Posterior cingulate gyrus (tissue), 11 donors: Measurements from ENCODE around the gene CYP27B1.

Experiments
- DNase-seq, 10 donors: peaks; one replicate each; pipeline versions ENCODE4 v3.0.0 to v3.0.0-alpha.2; 2020 to 2021; ENCODE audit warnings: mixed read lengths in 3 of 10
- intact Hi-C: fragments of 100-400 bp; cut with DNase I; formaldehyde crosslinking; loops from one replicate; pipeline ENCODE4 v1.15.1; 2023

CYP27B1 gene

DNA sequence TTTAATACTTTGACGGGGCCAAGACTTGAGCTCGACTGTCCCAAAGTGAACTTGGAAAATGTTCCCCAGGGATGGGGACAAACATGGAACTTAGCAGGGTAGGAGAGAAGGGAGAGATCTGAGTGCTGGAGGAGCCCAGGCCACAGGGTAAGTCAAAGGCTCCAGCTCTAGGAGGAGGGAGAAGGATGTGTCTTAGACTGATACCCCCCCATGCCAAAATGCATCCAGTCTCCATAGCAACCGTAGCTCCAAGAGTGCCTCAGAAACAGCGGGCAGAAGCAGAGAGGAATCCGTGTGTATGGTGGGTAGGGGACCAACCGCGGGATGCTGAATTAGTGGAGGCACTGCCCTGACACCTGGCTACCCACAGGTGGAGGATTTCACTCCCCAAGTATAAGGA is 27.5 kb downstream of the CYP27B1 start:
- intact Hi-C loops: loop anchor here (5.0 kb wide), 1 partner anchor 157 kb away; no protein-coding TSS in a partner anchor
- DNase-seq: no peak

DNA sequence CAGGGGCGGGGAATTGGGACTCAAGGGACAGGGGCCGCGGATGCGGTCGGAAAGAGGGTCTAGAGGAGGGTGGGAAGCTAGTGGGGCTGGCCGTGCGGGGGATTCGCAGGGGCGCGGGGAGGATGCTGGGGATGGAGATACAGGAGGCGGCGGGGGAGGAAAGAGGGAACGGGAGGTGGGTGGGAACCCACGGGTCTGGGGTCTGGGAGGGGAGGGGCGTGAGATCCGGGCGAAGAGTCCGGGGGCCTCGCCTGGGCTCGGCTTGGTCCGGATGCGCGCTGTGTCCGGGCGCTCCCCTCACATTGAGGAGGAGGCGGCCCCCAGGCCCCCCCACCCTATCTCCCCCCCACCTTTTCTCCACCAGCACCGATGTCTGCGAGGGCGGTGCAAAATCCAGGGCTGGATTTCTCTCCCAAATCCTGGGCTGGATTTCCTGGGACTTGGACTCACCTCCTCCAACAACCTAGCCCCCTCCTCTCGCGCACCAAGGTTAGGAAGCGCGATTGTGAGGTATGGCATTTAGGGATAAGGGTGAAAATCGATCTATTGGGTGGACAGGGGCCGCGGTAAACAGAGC is 28.1 kb downstream of the CYP27B1 start, which contains the start of gene AGAP2:
AGAP2 (minus strand) TSS at position 82 of the 577 bp plus-strand sequence. CDS start 496 bp downstream, outside the sequence.
- DNase-seq: peak in 7 of 10 donors; percentile 59 to 94 (median 63)
- intact Hi-C loops: loop anchor here (5.0 kb wide), 1 partner anchor 156 kb away; no protein-coding TSS in a partner anchor

DNA sequence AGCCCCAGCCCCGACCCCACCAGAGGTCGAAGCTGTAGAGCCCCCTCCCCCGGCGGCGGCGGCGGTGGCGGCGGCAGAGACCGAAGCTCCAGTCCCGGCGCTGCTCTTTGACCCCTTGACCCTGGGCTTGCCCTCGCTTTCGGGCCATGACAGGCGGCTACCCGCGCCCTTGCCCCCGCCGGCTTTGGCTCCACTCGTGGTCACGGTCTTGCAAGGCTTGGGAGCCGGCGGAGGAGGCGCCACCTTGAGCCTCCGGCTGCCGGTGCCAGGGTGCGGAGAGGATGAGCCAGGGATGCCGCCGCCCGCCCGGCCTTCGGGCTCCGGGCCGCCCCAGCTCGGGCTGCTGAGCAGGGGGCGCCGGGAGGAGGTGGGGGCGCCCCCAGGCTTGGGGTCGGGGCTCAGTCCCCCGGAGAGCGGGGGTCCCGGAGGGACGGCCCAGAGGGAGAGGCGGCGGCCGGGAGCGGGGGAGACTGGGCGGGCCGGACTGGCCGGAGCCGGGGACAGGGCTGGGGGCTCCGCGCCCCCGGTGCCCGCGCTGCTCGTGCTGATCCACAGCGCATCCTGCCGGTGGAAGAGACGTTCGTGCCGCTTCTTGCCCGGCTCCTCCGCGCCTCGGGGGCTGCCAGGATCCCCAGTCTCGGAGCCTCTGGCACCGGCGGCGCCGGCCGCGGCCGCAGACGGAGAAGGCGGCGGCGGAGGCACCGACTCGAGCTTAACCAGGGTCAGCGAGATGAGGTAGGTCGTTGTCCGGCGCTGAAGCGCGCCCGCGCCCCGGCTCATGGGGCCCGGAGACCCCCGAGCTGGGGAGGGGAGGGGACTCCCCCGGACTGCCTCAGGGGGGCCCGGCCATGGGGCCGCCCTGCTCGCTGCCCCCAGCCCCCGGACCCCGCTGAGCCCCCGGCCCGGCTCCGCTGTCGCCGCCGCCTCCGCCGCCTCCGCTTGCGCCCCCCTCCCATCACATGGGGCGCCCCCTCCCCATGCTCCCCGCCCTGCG is 29.1 kb downstream of the CYP27B1 start:
- intact Hi-C loops: loop anchor here (5.0 kb wide), 1 partner anchor 155 kb away; no protein-coding TSS in a partner anchor
- DNase-seq: peak in 2 of 10 donors; percentile 40 to 92

DNA sequence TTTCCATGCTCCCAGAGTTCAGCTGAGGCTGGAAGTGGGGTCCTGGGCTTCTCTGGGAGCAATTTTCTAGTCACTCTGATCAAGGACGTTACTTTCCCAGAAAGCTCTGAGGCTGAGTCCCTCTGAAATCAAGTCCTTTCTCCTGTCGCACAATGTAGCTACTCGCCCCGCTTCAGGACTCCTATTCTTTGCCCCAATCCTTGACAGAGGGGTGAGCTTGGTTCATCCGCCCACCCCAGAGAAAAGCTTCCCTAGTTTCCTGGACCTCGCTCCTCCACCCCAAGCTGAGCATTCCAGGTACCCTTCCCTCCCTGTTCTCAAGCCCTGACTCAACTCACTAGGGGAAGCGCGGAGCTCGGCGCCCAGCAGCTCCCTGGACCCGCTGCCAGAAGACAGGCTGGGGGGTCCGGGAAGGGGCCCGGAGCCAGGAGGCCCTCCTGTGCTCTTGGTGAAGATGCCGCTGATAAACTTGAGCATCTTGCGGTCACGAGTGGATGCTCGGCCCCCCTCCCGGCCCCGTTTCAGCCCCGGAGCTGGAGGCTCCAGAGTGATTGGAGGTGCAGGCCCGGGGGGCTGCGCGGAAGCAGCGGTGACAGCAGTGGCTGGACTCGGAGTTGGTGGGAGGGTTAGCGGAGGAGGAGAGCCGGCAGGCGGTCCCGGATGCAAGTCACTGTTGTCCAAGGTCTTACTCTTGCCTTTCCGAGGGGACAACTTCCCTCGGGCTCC is 30.0 kb downstream of the CYP27B1 start:
- DNase-seq: peak in 1 of 10 donors; percentile 70
- intact Hi-C loops: loop anchor here (5.0 kb wide), 1 partner anchor 155 kb away; no protein-coding TSS in a partner anchor

DNA sequence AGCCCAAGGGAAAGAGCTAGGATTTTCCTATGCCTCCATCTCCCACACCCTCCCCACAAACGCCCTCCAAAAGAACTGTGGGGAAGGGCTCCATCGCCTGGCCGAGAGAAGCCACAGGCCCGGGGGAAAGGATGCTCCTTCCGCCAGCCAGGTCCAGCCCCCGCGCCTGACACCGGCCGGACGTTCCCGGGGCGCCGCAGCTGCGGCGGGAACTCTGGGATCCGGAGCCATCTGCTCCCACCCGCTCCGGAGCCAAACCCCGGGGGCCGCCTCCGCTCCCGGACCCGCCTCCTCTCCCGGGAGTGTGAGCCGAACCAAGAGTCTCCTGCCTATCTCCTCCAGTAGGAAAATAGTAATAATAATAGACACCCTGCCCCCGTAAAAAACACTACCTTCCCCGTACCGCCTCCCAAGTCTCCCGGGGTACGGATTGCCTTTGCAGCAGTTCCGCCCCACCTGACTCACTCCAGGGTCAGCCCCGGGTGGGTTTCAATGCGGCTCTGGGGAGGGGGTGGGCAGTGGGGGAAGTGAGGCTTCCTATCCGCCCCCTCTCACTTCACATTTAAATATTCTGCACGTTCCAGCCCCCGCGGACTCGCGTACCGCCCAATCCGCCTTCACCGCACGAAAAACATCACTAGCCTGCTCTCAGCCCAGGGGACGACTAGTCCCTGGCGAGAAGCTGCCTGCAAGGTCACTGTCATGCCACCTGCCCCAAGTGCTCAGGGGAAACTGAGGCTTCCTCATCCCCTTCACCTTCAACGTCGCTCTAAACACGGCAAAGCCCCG is 30.7 kb downstream of the CYP27B1 start:
- intact Hi-C loops: loop anchor here (5.0 kb wide), 1 partner anchor 154 kb away; no protein-coding TSS in a partner anchor
- peak in 8 of 10 donors; percentile 49 to 93 (median 62) for DNase-seq

DNA sequence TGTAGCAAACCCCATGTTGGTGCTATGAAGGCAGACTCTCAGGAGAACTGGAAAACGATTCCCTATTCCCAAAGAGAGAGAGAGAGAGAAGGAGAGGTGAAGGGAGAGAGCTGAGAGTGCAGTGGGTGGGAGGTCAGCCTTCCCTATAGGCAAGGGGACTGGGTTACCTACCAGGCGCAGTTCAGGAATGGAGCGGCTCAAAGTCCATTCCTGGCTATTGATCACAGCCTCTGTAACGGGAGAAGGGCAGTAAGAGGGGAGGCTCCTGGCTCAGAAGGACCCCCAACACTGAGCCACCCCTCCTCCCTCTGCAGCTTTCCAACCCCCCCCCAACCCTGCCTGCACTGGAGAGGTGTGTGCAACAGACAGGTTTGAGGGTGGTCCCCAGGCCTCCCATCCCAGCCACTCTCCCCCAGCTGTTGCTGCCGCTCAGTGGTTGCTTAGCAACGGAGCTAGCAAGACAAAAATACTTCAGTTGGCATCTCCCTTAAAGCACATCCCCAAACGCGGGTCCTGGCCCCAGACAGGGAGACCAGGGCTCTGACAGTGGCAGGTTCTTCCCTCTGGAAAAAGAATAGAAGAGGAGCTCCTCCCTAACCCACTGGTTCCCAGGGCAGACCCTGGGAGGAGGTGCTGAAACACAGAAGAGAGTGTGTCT is 31.6 kb downstream of the CYP27B1 start:
- no peak for DNase-seq
- intact Hi-C loops: loop anchor here (5.0 kb wide), 1 partner anchor 153 kb away; no protein-coding TSS in a partner anchor

DNA sequence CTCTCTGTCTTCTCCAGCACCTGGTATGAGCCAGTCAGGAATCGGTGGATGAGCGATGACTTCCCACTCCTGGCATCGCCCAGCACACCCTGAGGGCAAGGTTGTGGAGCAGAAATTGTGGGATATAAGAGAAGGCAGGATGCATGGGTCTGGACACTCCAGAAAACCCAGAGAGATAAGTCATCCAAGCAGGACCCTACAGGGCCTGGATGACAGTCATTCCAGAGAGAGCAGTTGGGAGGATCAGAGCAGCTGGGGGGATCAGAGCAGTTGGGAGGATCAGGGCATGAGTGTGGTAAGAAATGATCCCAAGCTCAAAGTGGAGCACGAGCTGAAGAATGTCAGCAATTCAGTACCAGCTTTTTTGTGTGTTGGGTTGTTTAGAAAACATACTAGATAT is 32.3 kb downstream of the CYP27B1 start:
- intact Hi-C loops: no loop called here

DNA sequence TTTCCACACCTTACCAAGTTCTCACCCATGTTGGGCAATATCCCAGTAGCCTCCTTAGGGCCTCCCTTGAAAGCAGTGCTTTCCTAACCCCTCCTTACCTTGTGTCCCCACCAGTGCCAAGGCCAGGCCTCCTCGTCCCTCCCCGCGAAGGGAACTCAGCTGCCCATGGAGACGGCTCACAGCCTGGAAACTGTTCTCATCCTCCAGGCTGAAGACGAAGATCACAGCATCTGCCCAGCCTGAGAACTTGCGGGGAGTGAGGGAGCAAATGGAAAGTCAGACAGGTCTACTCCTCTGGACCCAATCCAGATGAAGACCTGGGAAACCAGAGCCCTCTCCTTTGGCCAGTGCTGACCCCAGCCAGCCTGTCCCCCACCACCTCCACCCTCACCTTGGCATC is 33.0 kb downstream of the CYP27B1 start:
- intact Hi-C loops: no loop called here
- peak in 1 of 10 donors; percentile 56 for DNase-seq

More for the DNA sequence above, 32.3 kb downstream of the CYP27B1 start:
- no peak for DNase-seq

DNA sequence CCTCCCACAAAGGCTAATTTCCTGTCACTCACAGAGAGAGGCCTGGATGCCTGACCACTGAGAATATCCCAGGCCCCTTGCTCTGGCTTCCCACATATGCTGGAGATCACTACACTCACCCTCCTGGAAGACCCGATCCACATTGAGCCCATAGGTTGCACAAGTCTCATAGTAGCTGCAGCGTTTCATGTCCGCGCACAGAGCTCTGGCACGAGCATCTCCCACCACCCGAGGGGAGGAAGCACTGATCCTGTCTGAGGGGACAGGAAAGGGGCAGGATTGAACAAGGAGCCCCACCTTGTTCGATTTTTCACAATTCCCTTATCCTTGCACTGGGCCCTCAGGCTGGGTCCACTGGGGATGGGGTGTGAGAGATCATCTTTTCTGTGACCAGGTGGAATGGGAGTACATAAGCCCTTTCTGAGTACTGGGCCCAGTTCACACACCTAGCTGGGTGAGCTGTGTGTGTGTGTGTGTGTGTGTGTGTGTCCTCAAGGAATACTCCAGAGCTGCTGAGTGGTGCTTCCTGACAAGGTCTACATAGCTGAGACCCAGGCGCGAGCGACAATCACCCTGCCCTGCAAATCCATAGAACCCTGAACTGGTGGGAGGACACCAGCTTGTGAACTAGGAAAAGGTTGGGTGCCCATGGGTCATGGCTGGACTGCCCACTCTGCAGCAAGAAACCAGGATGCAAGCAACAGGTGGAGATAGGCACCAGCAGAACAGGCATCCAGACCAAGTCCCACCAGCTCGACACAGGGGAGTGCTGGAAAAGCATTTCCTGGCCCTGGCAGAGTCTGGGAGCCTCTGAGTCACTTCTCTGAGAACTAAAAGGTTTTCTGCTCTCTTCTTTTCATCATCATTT is 33.9 kb downstream of the CYP27B1 start:
- intact Hi-C loops: no loop called here
- peak in 2 of 10 donors; percentile 2 to 70 for DNase-seq

DNA sequence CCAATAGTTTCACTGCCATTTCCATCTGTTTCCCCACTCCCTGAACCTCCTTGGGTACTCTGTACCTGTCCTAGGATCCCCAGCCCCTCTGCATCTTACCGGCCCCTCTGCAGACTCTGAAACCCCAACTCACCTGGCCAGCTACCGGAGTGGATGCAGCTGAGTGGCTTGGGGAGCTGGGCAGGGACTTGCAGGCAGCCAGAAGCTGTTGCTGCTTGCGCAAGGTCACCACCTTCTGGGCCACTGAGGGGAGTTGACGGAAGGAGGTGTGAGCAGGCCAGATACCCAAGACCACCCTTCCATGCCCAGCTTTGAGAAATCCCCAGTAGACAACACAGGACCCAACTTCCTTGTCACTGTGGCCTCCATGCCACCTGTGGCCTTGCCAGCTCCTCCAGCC is 34.6 kb downstream of the CYP27B1 start:
- intact Hi-C loops: no loop called here
- DNase-seq: peak in 1 of 10 donors; percentile 26

DNA sequence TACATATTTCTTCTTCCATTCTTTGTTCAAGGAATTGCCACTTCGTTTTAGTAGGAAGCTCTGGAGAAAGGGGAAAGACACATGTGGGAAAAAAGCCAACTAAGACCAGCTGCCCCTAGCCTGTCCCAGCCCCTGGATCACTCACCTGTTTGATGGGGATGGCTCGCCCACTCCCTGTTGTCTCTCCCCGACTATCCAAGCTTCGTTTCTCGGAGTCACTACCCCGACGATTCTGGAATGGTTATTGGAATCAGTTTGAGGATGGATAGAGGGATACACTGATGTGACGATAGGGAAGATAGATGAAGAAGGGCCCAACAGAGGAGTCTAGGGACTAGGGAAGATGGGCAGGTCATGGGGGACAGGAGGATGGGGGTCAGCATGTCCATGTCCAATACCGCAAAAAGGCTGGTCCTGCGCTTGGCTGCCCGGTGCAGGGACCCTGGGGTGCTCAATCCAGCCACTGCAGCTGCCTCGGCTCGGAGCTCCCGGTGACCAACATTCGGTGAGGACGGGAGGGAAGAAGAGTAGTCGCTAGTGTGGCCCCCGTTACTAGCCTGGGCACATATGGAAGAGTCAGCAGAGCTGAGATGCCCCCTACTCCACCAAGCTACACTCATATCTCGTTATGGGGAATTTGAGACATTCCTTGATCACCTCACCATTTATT is 35.3 kb downstream of the CYP27B1 start:
- intact Hi-C loops: no loop called here
- peak in 1 of 10 donors; percentile 47 for DNase-seq

DNA sequence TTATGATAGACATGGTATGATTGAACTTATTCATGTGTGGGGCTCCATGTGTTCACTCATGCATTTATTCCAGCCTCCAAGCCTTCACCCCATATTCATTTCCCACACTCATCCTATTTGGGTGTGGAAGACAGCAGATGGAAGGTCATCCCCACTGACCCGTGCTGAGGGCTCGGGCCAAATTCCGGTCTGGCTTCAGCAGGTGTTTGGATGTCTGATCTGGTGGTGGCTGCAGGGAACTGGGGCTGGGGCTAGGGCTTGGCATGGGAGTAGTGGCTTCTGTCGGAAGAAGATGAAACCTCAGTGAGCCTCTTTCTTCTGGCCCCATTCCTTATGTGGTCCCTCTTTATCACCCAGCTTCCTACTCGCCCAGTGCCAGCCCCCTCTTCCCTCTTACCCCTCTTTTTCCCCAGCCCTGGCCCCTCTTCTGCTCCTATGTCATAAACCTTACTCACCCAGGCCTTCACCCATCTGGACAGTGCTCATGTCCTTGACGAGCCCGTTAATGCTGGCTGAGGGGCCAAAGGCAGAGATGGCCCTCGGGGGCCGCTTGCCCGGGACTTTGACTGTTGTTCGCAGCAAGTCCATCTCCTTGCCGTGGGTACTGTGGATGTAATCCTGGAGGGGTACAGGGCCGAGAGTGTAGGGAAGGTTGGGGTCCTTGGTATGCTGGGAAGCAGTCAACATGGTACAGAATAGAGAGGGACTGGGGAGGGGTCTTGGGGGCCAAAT is 36.4 kb downstream of the CYP27B1 start:
- peak in 1 of 10 donors; percentile 51 for DNase-seq
- intact Hi-C loops: no loop called here

DNA sequence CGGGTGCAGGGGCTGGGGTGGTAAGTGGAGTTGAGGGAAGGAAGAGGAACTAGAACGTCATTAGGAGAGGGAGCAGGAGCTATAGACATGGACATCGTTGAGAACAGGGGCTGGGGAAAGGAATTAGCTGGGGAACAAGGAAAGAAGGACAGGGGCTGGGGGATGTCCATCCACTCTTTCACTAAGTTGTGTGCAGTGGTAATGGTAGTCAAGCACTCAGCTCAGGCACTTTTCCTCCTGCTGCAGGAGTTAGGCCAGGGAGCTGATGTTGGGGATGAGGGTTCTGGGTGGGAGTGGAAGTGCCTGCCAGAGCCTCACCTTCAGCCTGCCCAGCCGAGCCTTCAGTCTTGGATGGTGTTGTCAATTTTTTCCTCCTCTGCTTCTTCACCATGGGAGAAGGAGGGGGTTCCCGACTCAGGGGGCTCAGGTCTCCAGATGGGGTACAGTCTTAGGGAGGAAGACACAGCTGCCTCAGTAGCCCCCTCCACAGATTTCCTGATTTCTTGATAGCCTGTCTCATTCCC is 37.5 kb downstream of the CYP27B1 start:
- DNase-seq: peak in 1 of 10 donors; percentile 50
- intact Hi-C loops: no loop called here

DNA sequence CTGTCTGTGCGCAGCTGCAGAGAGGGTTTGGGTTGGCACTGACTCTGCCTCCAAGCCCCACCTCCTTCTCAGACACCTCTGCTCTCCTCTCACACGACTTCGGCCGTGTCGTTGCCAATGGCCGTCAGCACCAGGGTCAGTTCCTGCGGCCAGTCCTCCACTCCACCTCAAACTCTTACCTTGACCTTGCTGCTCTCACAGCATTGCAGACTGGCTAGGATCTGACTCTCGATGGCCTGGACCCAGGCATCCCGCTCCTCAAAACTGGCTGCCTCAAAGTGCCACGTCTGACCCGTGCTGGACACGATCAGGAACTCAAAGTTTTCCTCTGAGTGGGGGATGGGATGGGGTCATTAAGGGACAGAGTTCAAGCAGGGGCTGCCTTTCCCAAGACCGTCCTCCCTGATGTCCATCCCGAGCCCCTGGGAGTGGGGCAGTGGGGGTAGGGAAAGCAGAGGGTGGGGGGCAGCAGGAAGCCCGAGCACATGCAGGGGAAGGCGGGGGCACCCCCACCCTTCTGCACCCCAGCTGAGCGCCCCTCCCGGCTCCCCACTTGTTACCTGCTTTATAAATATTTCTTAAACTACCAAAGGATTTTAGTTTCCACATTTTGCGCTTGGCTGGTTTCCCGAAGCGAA is 39.0 kb downstream of the CYP27B1 start:
- DNase-seq: peak in 3 of 10 donors; percentile 8 to 88 (median 69)
- intact Hi-C loops: no loop called here

DNA sequence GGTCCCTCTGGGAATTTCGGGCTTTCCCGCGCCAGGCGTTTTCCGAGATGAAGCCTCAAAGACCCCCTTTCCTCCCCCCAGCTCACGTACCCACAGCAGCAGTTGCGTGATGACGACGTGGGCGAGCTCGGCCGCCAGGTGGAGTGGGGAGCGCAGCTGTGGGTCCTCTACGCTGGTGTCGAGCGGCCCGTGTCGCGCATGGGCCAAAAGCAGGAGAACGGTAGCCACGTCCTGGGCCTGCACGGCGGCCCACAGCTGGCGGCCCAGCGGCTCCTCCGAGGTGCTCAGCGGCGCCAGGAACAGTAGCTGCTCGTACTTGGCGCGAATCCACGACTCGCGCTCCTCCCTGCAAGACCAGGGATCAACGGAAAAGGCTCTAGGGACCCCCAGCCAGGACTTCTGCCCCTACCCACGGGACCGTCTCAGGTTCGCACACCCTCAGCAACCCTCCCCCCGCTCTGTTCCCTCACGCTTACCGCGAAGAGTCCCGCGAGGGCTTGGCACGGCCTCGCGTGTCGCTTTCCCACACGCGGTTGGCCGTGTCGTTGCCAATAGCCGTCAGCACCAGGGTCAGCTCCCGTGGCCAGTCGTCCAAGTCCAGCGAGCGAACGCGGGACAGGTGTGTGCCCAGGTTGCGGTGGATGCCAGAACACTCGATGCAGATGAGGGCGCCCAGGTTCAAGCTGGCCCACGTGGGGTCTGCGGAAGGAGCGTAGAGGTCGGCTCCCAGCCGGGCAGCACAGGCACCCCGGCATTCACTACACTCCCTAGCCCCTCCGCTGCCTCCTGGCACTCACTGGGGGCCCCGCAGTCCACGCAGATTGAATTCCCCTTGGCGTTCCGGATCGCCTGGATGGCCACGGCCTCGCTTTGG is 39.8 kb downstream of the CYP27B1 start:
- intact Hi-C loops: no loop called here
- peak in 3 of 10 donors; percentile 31 to 89 (median 85) for DNase-seq
